A673 (cell line): ENCODE results near the gene ARHGAP15. TPM values are rescaled to one million over a fixed set of nuclear protein-coding genes. Genes with fewer than 3 reads are reported as not detected.

Source experiments
- BruUV-seq: library from RNA; stranded (reverse); fragments of 400-500 nt; replicated peaks from 2 replicates; lab custom pipeline; 2021; lab: Mats Ljungman, UMichigan
- CTCF ChIA-PET: fragments of 300-600 bp; sonication (Branson Sonifier 250); formaldehyde crosslinking; loops from one replicate; lab custom pipeline; 2022; ENCODE audit warnings: antibody characterized with exemption; lab: Charles Lee
- POLR2A ChIA-PET: fragments of 300-600 bp; sonication (Branson Sonifier 250); formaldehyde crosslinking; loops from one replicate; lab custom pipeline; 2022; ENCODE audit warnings: antibody characterized with exemption; ENCODE audit not compliant: low non-redundant PET; lab: Charles Lee
- DNase-seq: peaks from one replicate; pipeline ENCODE4 v3.0.0-alpha.2; 2015; ENCODE audit warnings: low spot score
- H3K27ac ChIP-seq: fragments of 200-600 bp; sonication (generic); 2 replicates; pipeline ENCODE4 v1.5.1; 2016; ENCODE audit warnings: mixed run types, low read depth, mild to moderate bottlenecking, mixed read lengths, antibody characterized with exemption, low read length; ENCODE audit not compliant: poor library complexity, severe bottlenecking
- H3K27me3 ChIP-seq: fragments of 200-600 bp; sonication (generic); replicated peaks from 2 replicates; pipeline ENCODE4 v1.6.1; 2017; ENCODE audit warnings: mixed run types, low read depth, mild to moderate bottlenecking, mixed read lengths, antibody characterized with exemption, low read length; ENCODE audit not compliant: insufficient read depth, poor library complexity
- H3K36me3 ChIP-seq: fragments of 200-600 bp; sonication (generic); 2 replicates; pipeline ENCODE4 v1.6.1; 2016; ENCODE audit warnings: mixed run types, mild to moderate bottlenecking, mixed read lengths, antibody characterized with exemption, low read length; ENCODE audit not compliant: insufficient read depth, poor library complexity, severe bottlenecking
- H3K4me1 ChIP-seq: fragments of 200-600 bp; sonication (generic); 2 replicates; pipeline ENCODE4 v1.6.1; 2017; ENCODE audit warnings: mixed run types, mild to moderate bottlenecking, mixed read lengths, antibody characterized with exemption, low read length; ENCODE audit not compliant: insufficient read depth, poor library complexity, severe bottlenecking
- H3K4me3 ChIP-seq: fragments of 200-600 bp; sonication (generic); 2 replicates; pipeline ENCODE4 v1.5.1; 2016; ENCODE audit warnings: low read depth, mixed run types, mild to moderate bottlenecking, mixed read lengths, low read length; ENCODE audit not compliant: poor library complexity, severe bottlenecking
- H3K9me3 ChIP-seq: fragments of 200-600 bp; sonication (generic); 2 replicates; pipeline ENCODE4 v1.6.1; 2016; ENCODE audit warnings: mixed run types, low read depth, mild to moderate bottlenecking, mixed read lengths, antibody characterized with exemption, low read length; ENCODE audit not compliant: poor library complexity, severe bottlenecking
- CTCF ChIP-seq: fragments of 300-800, 200-600 bp; sonication (generic); conservative IDR thresholded peaks from 2 replicates; pipeline ENCODE4 v1.5.1; 2017; ENCODE audit warnings: low read depth, mild to moderate bottlenecking, antibody characterized with exemption, low read length, moderate library complexity, mixed read lengths
- EZH2 ChIP-seq: fragments of 200-600 bp; sonication (generic); IDR thresholded peaks from 2 replicates; pipeline ENCODE4 v1.6.1; 2017; ENCODE audit warnings: borderline replicate concordance, low read depth, mild to moderate bottlenecking, mixed read lengths, antibody characterized with exemption, low read length; ENCODE audit not compliant: poor library complexity, severe bottlenecking
- intact Hi-C: fragments of 100-400 bp; cut with micrococcal nuclease; formaldehyde crosslinking; loops from one replicate; pipeline ENCODE4 v1.10.0; 2022; ENCODE audit not compliant: unreplicated experiment
- total RNA-seq: library from RNA; stranded (reverse); gene quantifications from 2 replicates; pipeline ENCODE4 v1.2.3, GENCODE V29; 2021

Gene ARHGAP15
- total RNA-seq, 1 experiment from 2014 or later = not detected

- CTCF ChIA-PET = no interaction called here
- no TSS peak for BruUV-seq
- Histone ChIP-seq H3K27ac (no peak overlapping the region), H3K9me3 (no peaks in the 10 kb centered on the region), H3K4me1 (no peaks in the 10 kb centered on the region), H3K4me3 (no peak overlapping the region), H3K36me3 (no peaks in the 10 kb centered on the region), H3K27me3 (peaks cover 4% of the 10 kb centered on the region)
- intact Hi-C loops = no loop called here
- no peak for TF ChIP-seq EZH2
- TF ChIP-seq CTCF = no peak
- DNase-seq = no peak
- POLR2A ChIA-PET = no interaction called here
Measured at GRCh38 chr2:143195511-143195910, 66.3 kb downstream of the ARHGAP15 start.

- CTCF ChIA-PET = interaction anchor here (0.6 kb wide), 1 partner anchor 20 kb away, joined by 3 read pairs; no protein-coding TSS in a partner anchor
- Histone ChIP-seq H3K27ac (no peak overlapping the region), H3K36me3 (no peaks in the 10 kb centered on the region), H3K9me3 (no peaks in the 10 kb centered on the region), H3K4me3 (no peak overlapping the region), H3K27me3 (no peaks in the 10 kb centered on the region), H3K4me1 (no peaks in the 10 kb centered on the region)
- intact Hi-C loops = no loop called here
- POLR2A ChIA-PET = no interaction called here
- no peak for DNase-seq
- no peak for TF ChIP-seq CTCF
- no peak for TF ChIP-seq EZH2
- no TSS peak for BruUV-seq
Measured at GRCh38 chr2:143204062-143204461, 74.8 kb downstream of the ARHGAP15 start.

- Histone ChIP-seq H3K9me3 (no peaks in the 10 kb centered on the region), H3K27ac (no peak overlapping the region), H3K36me3 (no peaks in the 10 kb centered on the region), H3K27me3 (no peaks in the 10 kb centered on the region), H3K4me1 (no peaks in the 10 kb centered on the region), H3K4me3 (no peak overlapping the region)
- peak; percentile 56 for TF ChIP-seq CTCF
- no peak for TF ChIP-seq EZH2
- CTCF ChIA-PET = interaction anchor here (0.6 to 0.7 kb wide), 2 partner anchors 1222 to 1316 kb away, joined by 9 to 10 read pairs; no protein-coding TSS in a partner anchor
- intact Hi-C loops = loop anchor here (5.0 kb wide), 1 partner anchor 52 kb away; no protein-coding TSS in a partner anchor
- BruUV-seq = no TSS peak
- POLR2A ChIA-PET = no interaction called here
- DNase-seq = peak; percentile 43
Measured at GRCh38 chr2:143205106-143205764, 76.0 kb downstream of the ARHGAP15 start.
